RCC 7860 (cell line): ENCODE measurements around the gene FOLR3.
A peak's percentile ranks its signal among the peaks of the same experiment; 100 is the strongest.
"Not testable (repeated sequence)": the region's sequence is repeated elsewhere in the genome, so short reads cannot be mapped to it uniquely, and the experiment has no call there.

Experiments used
- DNase-seq: peaks from one replicate; pipeline ENCODE4 v3.0.0-alpha.2; 2015; ENCODE audit warnings: low spot score
- FAIRE-seq: peaks from 2 replicates; lab custom pipeline; 2012; peaks lifted over from hg19 to GRCh38; lab: Jason Lieb, UNC

Gene FOLR3

GRCh38 chr11:72123117-72123653, 12.3 kb upstream of the FOLR3 start:
- FAIRE-seq = no peak
- no peak for DNase-seq

- DNase-seq (no peak), FAIRE-seq (no peak)
These were observed 11.5 kb upstream of the FOLR3 start for GRCh38 chr11:72124046-72124445.

DNA sequence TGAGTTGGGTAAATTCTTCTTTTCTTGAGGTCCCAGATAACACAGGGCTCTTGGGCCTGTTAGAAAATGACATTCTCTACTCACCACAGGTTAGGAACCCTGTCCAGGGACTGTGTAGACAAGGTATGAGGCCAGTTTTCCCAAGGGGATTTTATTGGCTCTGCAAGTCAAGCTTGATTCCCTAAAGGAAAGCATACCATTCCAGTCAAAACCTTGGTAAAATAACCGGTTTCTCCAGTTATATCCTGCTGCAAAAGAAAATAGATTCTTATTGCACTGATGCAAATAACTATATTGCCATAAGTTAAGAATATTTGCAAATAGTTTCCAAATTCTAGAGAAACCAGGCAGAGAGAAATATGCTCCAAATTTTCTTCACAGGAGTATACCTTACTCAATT, 9.6 kb upstream of the FOLR3 start:
- DNase-seq = no peak
- no peak for FAIRE-seq

DNA sequence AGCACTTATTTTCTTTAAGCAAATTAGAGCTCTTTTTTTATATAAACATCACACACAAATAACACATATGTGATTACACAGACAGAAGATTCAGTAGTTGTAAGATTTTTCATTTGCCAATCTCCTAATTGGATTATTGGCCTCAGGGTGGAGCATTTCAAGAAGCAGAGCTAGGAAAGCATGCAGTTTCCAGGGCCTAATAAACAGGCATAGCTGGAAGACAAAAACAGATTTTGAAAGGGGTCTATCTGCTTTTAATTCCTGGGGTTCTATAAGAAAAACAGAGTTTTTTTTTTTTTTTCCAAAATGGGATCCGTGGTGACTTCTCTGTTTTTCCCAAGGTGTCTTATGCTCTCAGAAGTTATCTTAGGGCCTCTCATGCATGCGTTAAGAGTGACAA, 7.6 kb upstream of the FOLR3 start:
- no peak for FAIRE-seq

GRCh38 chr11:72129381-72129780, 6.1 kb upstream of the FOLR3 start:
- DNase-seq (no peak), FAIRE-seq (no peak)

More for the DNA sequence above, 7.6 kb upstream of the FOLR3 start:
- no peak for DNase-seq

DNA sequence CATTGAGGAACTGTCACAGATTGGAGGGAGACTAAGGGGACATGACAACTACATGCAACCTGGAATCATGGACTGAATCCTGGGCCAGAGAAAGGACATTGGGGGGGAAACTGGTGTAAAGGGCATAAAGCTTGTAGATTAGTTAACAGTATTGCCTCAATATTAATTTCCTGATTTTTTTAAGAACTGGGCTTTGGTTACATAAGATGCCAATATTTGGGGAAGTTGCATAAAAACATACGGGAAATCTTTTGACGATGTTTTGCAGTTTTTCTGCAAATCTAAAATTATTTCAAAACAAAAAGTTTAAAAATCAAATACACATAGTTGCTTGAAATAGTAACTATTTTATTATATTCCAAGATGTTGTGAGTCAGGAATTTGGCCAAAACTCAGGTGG, 2.9 kb upstream of the FOLR3 start:
- FAIRE-seq (no peak), DNase-seq (no peak)

DNA sequence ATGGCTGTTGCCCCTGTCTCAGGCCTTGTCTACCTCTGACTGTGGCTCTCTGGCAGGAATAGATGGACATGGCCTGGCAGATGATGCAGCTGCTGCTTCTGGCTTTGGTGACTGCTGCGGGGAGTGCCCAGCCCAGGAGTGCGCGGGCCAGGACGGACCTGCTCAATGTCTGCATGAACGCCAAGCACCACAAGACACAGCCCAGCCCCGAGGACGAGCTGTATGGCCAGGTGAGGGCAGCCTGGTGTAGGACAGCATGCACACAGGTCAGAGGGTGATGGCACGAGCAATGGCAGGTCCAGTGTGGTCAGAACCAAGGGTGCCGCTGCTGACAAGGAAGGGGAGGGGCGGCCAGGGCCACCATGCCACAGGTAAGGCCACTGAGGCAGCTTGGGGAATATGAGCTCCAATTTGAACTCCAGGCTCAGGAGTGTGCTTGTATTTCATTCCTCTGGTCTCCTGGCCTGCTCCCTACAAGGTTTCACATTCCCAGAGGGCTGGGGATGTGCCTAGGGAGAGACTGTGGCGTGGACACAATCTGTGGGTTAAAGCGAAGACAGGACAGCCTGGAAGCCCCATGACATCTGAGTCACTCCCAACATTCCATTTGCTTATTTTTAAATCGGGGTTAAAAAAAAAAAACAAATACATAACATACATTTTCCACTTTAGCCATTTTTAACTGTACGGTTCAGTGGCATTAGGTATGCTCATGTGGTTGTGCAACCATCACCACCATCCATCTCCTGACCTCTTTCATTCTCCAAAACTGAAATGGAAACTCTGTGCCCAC, 562 bp downstream of the FOLR3 start:
- DNase-seq = no peak

GRCh38 chr11:72136684-72137262, 1.2 kb downstream of the FOLR3 start:
- no peak for FAIRE-seq
- DNase-seq = no peak

More for the DNA sequence above, 562 bp downstream of the FOLR3 start:
- no peak for FAIRE-seq

DNA sequence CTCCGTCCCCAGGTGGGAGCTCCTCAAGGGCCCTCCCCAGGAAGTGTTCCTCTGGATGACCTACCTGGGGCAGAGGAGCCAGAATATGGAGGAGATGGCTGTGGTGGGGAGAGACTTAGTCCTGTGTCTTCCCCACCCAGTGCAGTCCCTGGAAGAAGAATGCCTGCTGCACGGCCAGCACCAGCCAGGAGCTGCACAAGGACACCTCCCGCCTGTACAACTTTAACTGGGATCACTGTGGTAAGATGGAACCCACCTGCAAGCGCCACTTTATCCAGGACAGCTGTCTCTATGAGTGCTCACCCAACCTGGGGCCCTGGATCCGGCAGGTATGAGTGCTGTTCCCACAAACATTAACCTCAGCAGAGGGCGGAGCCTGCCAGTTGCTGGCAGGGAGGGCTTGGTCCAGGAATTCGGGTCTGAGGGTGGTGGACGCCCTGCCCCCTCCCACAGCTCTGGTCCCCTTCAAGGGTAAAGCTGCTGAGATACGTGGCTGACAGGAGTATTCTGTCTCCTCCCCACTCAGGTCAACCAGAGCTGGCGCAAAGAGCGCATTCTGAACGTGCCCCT, 3.4 kb downstream of the FOLR3 start:
- DNase-seq = no peak
- FAIRE-seq = no peak

DNA sequence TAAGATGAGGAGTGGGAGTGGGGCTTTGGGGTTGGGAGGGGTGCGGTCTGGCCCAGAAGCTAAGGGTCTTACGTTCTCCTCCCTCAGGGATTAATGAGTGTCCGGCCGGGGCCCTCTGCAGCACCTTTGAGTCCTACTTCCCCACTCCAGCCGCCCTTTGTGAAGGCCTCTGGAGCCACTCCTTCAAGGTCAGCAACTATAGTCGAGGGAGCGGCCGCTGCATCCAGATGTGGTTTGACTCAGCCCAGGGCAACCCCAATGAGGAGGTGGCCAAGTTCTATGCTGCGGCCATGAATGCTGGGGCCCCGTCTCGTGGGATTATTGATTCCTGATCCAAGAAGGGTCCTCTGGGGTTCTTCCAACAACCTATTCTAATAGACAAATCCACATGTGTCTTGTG, 4.0 kb downstream of the FOLR3 start:
- FAIRE-seq = no peak
- no peak for DNase-seq

DNA sequence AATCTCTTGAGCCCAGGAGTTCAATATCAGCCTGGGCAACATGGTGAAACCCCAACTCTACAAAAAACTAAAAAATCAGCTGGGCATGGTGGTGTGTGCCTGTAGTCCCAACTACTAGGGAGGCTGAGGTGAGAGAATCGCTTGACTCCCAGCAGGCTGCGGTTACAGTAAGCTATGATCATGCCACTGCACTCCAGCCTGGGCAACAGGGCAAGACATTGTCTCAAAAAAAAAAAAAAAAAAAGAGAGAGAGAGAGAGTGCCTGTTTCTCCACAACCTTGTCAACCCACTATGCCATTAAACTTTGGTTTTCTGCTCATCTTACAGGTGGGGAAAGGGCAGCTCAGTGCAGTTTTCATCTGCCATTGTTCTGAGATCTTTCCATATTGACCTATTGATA, 5.1 kb downstream of the FOLR3 start:
- DNase-seq = peak; percentile 75
- peak; percentile 70 for FAIRE-seq

GRCh38 chr11:72141066-72141465, 5.5 kb downstream of the FOLR3 start:
- FAIRE-seq (peak; percentile 92), DNase-seq (peak; percentile 91)

GRCh38 chr11:72142086-72142485, 6.6 kb downstream of the FOLR3 start:
- peak; percentile 25 for DNase-seq
- FAIRE-seq = not testable (repeated sequence)

- DNase-seq = peak; percentile 53
- FAIRE-seq = peak; percentile 92
These were observed 7.0 kb downstream of the FOLR3 start for GRCh38 chr11:72142543-72142942.

- DNase-seq (peak; percentile 78), FAIRE-seq (peak; percentile 70)
These were observed 9.5 kb downstream of the FOLR3 start for GRCh38 chr11:72144807-72145565.

DNA sequence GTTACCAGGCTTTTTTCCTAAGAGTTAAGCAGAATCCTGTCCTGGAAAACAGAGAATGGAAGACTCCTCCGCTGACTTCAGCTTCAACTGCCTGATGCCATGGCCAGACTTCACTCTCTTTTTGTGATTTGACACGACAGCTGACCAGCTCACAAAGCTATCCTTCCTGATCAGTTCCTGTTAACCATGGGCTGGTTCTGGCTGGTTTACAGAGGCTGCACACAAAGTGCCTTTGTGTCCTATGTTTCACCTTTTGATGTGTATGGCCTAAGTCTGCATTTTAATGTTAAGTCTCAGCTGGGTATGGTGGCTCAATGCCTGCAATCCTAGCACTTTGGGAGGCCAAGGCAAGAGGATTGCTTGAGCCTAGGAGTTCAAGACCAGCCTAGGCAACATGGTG, 11.1 kb downstream of the FOLR3 start:
- FAIRE-seq (no peak), DNase-seq (no peak)

GRCh38 chr11:72150882-72151281, 15.4 kb downstream of the FOLR3 start:
- FAIRE-seq (no peak), DNase-seq (no peak)

DNA sequence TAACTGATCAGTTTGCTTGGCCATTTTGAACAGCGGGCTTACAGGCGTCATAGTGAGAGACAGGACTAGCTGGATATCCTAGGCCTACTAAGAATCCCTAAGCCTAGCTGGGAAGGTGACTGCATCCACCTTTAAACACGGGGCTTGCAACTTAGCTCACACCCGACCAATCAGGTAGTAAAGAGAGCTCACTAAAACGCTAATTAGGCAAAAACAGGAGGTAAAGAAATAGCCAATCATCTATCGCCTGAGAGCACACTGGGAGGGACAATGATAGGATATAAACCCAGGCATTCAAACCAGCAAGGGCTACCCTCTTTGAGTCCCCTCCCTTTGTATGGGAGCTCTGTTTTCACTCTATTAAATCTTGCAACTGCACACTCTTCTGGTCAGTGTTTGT, 18.3 kb downstream of the FOLR3 start:
- DNase-seq, FAIRE-seq: not testable (repeated sequence)

- FAIRE-seq = no peak
These were observed 19.3 kb downstream of the FOLR3 start for GRCh38 chr11:72154816-72155215.

DNA sequence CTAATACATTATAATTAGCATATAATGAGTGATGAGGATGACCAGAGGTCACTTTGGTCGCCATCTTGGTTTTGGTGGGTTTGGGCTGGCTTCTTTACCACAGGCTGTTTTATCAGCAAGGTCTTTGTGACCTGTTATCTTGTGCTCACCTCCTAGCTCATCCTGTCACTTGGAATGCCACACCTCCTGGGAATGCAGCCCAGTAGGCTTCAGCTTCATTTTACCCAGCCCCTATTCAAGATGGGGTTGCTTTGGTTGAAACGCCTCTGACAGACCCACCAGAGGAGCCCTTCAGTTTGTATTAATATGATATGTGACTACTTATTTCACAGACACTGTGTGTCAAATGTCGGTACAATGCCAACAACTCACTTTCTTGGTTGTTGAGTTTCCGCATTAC, 20.2 kb downstream of the FOLR3 start:
- FAIRE-seq = no peak
- DNase-seq = no peak

More at GRCh38 chr11:72154816-72155215, 19.3 kb downstream of the FOLR3 start:
- no peak for DNase-seq

DNA sequence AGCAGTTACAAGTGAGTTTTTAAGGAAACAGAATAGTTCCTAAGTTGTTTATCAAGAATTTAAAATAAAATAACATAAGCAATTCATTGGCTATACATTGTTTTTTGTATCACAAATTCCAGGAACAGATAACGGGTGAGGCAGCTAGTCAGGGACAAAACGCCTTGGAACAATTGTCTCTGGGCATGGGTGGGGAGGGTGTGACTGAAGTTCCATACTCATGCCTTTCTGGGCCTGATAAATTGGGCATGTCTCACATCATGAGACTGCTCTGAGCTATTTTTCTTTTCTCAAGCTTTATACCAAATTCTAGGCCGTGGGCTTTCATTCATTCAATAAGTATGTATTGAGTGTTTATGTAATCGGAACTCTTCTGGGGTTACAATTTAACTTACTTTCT, 21.6 kb downstream of the FOLR3 start:
- FAIRE-seq (no peak), DNase-seq (no peak)
